H1 (cell line): Measurements from ENCODE around the gene CRYBB1. TPM values are rescaled to one million over a fixed set of nuclear protein-coding genes. Genes with fewer than 3 reads are reported as not detected.

Source experiments
- CHD1 ChIP-seq: IDR thresholded peaks from 2 replicates; pipeline ENCODE4 v1.6.1; 2012; ENCODE audit warnings: low read depth, low read length, improper control_type of control experiment
- CTBP2 ChIP-seq: IDR thresholded peaks from 2 replicates; pipeline ENCODE4 v1.7.0; 2011; ENCODE audit warnings: borderline replicate concordance, mild to moderate bottlenecking, moderate library complexity, mixed read lengths, low read length; ENCODE audit not compliant: insufficient read depth, insufficient read length
- EP300 ChIP-seq, 2 experiments: IDR thresholded peaks; 1 replicate in 1 of 2; 2 replicates in 1 of 2; pipeline ENCODE4 v1.6.1; 2011 to 2012; ENCODE audit warnings: low read depth in 2 of 2, low read length in 2 of 2, mild to moderate bottlenecking in 2 of 2, borderline replicate concordance in 1 of 2, inconsistent platforms in 1 of 2, moderate library complexity in 1 of 2
- KDM4A ChIP-seq: IDR thresholded peaks from one replicate; pipeline ENCODE4 v1.7.1; 2012; ENCODE audit warnings: low read depth, mild to moderate bottlenecking, moderate library complexity, low read length, inconsistent platforms; ENCODE audit not compliant: severe bottlenecking
- RFX5 ChIP-seq: IDR thresholded peaks from 2 replicates; pipeline ENCODE4 v1.6.1; 2011; ENCODE audit warnings: low read depth, low read length, improper control_type of control experiment, borderline replicate concordance
- SIN3A ChIP-seq, 2 experiments: IDR thresholded peaks in 1 of 2; conservative IDR thresholded peaks in 1 of 2; 2 replicates each; pipeline ENCODE4 v1.6.1; 2011 to 2012; ENCODE audit warnings: low read length in 2 of 2, improper control_type of control experiment in 1 of 2, low read depth in 1 of 2, mild to moderate bottlenecking in 1 of 2
- SIX5 ChIP-seq: IDR thresholded peaks from 2 replicates; pipeline ENCODE4 v1.6.1; 2011; ENCODE audit warnings: mild to moderate bottlenecking, low read depth, low read length
- SP1 ChIP-seq: IDR thresholded peaks from 2 replicates; pipeline ENCODE4 v1.6.1; 2011; ENCODE audit warnings: low read depth, low read length
- TBP ChIP-seq: IDR thresholded peaks from 2 replicates; pipeline ENCODE4 v1.6.1; 2011; ENCODE audit warnings: low read depth, low read length, improper control_type of control experiment
- ZNF274 ChIP-seq: IDR thresholded peaks from 2 replicates; pipeline ENCODE4 v1.7.0; 2012; ENCODE audit warnings: low read length, borderline replicate concordance; ENCODE audit errors: extremely low read depth
- polyA plus RNA-seq, 7 experiments: library from polyadenylated mRNA; depleted of rRNA in 3 of 7; stranded (reverse) in 5 of 7; unstranded in 2 of 7; fragments of >200 nt in 5 of 7; fragments of 200-250 nt in 2 of 7; gene quantifications; 1 replicate in 5 of 7; 2 replicates in 1 of 7; 4 replicates in 1 of 7; pipeline versions ENCODE4 v1.2.1 to v1.2.3, GENCODE V29; 2011 to 2013; ENCODE audit warnings: missing spikeins in 2 of 7, mixed read lengths in 2 of 7
- total RNA-seq: library from RNA; stranded (reverse); fragmentation: NEBNext Ultra II Directional; extraction: Animal tissue kit (Norgen Biotek cat#: 25700); gene quantifications from 2 replicates; pipeline ENCODE4 v1.2.1, GENCODE V29; 2021
- TF ChIP-seq, protein P1 (sequence below): fragments of 300-600 bp; sonication (generic); IDR thresholded peaks from 2 replicates; pipeline ENCODE4 v1.7.1; 2012; ENCODE audit warnings: low read length, moderate library complexity, mild to moderate bottlenecking, inconsistent platforms; ENCODE audit not compliant: insufficient replicate concordance

Gene CRYBB1
- total and polyA plus RNA-seq, 2 of the 8 experiments (the other 6 are each of a cell fraction or from before 2014, with no cell fraction given): 1.7 to 6.0 TPM

DNA sequence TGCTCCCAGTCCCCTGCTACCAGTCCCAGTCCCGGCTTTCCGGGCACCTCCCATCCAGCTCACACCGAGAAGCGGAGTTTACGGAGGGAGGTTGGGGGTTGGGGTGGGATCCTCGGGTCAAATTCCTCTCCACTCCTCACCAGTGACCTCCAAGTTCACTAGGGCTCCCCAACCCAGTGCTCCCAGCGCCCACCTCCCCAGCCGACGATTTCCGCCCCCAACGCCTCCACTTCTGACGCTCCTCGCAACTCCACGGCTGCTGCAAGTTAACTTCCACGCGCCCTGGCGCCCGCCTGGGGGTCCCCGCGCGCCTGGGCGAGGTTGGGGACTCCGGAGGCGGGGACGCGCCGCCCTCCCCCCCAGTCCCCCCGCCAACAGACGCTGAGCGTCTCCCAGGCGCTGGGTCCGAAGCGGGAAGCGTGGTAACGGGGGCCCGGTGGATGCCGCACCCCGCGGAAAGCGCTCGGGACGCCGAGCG, 28.4 kb downstream of the CRYBB1 start (continued):
- TF ChIP-seq, protein P1, sequence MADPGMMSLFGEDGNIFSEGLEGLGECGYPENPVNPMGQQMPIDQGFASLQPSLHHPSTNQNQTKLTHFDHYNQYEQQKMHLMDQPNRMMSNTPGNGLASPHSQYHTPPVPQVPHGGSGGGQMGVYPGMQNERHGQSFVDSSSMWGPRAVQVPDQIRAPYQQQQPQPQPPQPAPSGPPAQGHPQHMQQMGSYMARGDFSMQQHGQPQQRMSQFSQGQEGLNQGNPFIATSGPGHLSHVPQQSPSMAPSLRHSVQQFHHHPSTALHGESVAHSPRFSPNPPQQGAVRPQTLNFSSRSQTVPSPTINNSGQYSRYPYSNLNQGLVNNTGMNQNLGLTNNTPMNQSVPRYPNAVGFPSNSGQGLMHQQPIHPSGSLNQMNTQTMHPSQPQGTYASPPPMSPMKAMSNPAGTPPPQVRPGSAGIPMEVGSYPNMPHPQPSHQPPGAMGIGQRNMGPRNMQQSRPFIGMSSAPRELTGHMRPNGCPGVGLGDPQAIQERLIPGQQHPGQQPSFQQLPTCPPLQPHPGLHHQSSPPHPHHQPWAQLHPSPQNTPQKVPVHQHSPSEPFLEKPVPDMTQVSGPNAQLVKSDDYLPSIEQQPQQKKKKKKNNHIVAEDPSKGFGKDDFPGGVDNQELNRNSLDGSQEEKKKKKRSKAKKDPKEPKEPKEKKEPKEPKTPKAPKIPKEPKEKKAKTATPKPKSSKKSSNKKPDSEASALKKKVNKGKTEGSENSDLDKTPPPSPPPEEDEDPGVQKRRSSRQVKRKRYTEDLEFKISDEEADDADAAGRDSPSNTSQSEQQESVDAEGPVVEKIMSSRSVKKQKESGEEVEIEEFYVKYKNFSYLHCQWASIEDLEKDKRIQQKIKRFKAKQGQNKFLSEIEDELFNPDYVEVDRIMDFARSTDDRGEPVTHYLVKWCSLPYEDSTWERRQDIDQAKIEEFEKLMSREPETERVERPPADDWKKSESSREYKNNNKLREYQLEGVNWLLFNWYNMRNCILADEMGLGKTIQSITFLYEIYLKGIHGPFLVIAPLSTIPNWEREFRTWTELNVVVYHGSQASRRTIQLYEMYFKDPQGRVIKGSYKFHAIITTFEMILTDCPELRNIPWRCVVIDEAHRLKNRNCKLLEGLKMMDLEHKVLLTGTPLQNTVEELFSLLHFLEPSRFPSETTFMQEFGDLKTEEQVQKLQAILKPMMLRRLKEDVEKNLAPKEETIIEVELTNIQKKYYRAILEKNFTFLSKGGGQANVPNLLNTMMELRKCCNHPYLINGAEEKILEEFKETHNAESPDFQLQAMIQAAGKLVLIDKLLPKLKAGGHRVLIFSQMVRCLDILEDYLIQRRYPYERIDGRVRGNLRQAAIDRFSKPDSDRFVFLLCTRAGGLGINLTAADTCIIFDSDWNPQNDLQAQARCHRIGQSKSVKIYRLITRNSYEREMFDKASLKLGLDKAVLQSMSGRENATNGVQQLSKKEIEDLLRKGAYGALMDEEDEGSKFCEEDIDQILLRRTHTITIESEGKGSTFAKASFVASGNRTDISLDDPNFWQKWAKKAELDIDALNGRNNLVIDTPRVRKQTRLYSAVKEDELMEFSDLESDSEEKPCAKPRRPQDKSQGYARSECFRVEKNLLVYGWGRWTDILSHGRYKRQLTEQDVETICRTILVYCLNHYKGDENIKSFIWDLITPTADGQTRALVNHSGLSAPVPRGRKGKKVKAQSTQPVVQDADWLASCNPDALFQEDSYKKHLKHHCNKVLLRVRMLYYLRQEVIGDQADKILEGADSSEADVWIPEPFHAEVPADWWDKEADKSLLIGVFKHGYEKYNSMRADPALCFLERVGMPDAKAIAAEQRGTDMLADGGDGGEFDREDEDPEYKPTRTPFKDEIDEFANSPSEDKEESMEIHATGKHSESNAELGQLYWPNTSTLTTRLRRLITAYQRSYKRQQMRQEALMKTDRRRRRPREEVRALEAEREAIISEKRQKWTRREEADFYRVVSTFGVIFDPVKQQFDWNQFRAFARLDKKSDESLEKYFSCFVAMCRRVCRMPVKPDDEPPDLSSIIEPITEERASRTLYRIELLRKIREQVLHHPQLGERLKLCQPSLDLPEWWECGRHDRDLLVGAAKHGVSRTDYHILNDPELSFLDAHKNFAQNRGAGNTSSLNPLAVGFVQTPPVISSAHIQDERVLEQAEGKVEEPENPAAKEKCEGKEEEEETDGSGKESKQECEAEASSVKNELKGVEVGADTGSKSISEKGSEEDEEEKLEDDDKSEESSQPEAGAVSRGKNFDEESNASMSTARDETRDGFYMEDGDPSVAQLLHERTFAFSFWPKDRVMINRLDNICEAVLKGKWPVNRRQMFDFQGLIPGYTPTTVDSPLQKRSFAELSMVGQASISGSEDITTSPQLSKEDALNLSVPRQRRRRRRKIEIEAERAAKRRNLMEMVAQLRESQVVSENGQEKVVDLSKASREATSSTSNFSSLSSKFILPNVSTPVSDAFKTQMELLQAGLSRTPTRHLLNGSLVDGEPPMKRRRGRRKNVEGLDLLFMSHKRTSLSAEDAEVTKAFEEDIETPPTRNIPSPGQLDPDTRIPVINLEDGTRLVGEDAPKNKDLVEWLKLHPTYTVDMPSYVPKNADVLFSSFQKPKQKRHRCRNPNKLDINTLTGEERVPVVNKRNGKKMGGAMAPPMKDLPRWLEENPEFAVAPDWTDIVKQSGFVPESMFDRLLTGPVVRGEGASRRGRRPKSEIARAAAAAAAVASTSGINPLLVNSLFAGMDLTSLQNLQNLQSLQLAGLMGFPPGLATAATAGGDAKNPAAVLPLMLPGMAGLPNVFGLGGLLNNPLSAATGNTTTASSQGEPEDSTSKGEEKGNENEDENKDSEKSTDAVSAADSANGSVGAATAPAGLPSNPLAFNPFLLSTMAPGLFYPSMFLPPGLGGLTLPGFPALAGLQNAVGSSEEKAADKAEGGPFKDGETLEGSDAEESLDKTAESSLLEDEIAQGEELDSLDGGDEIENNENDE: no peak
- TF ChIP-seq ZNF274: no peak
- 0 out of 4 replicates have a peak, but pooled peaks of 1 of the 2 experiments have one; percentile 61 for TF ChIP-seq SIN3A (conservative IDR thresholded peaks at IDR 0.05 in 1 of 2, IDR thresholded peaks at IDR 0.05 in 1 of 2; ENCODE audit: low read depth in 1 of 2, low read length in 2 of 2)
- TF ChIP-seq EP300 (IDR thresholded peaks at IDR 0.05; ENCODE audit: borderline replicate concordance in 1 of 2, low read depth in 2 of 2, low read length in 2 of 2): no peak
- peak; percentile 32 for TF ChIP-seq KDM4A
- TF ChIP-seq CHD1: no peak
- TF ChIP-seq SIX5: no peak
- TF ChIP-seq RFX5: no peak
- no peak; the same call in 1 of the 2 replicates for TF ChIP-seq TBP
- no peak for TF ChIP-seq SP1
- TF ChIP-seq CTBP2: no peak
